HepG2 (cell line): ENCODE measurements around the gene EIF6. TPM values are rescaled to one million over a fixed set of nuclear protein-coding genes. Genes with fewer than 3 reads are reported as not detected.

Experiments used
- ATF4 ChIP-seq, 2 experiments: fragments of 450-650 bp in 1 of 2; sonication (generic) in 1 of 2; formaldehyde crosslinking; IDR thresholded peaks; 2 replicates each; pipeline versions ENCODE4 v1.5.0 to v1.8.0; 2020 to 2022; ENCODE audit warnings: mild to moderate bottlenecking in 1 of 2, missing genetic modification reagents in 1 of 2
- CENPT ChIP-seq: sonication (generic); formaldehyde crosslinking; IDR thresholded peaks from 2 replicates; pipeline ENCODE4 v1.8.0; 2022; ENCODE audit warnings: low read depth, mild to moderate bottlenecking, moderate library complexity, missing genetic modification reagents
- FLYWCH1 ChIP-seq: sonication (generic); formaldehyde crosslinking; IDR thresholded peaks from 2 replicates; pipeline ENCODE4 v1.8.1; 2023; ENCODE audit warnings: mild to moderate bottlenecking, missing genetic modification reagents
- HCFC1 ChIP-seq: fragments of 150-350 bp; IDR thresholded peaks from 2 replicates; pipeline ENCODE4 v1.6.1; 2014; ENCODE audit warnings: low read depth, low read length
- HMGA1 ChIP-seq: sonication (generic); formaldehyde crosslinking; conservative IDR thresholded peaks from 2 replicates; pipeline ENCODE4 v1.4.0; 2020; ENCODE audit warnings: missing genetic modification reagents
- NFIC ChIP-seq: IDR thresholded peaks from 2 replicates; pipeline ENCODE4 v1.6.1; 2012; ENCODE audit warnings: mild to moderate bottlenecking, low read length, inconsistent platforms
- PAF1 ChIP-seq: IDR thresholded peaks from 2 replicates; pipeline ENCODE4 v1.6.1; 2016; ENCODE audit warnings: missing genetic modification reagents, missing compliant biosample characterization
- RAD21 ChIP-seq: fragments of 450-650 bp; formaldehyde crosslinking; IDR thresholded peaks from 2 replicates; pipeline ENCODE4 v1.5.0; 2020; ENCODE audit warnings: mild to moderate bottlenecking
- TRIM22 ChIP-seq: fragments of 450-650 bp; IDR thresholded peaks from 2 replicates; pipeline ENCODE4 v1.6.1; 2017
- XBP1 ChIP-seq: sonication (generic); formaldehyde crosslinking; IDR thresholded peaks from 2 replicates; pipeline ENCODE4 v1.5.0; 2020; ENCODE audit warnings: missing genetic modification reagents
- ZC3H4 ChIP-seq: sonication (generic); formaldehyde crosslinking; IDR thresholded peaks from 2 replicates; pipeline ENCODE4 v1.4.0; 2020; ENCODE audit warnings: missing genetic modification reagents, borderline replicate concordance
- ZNF121 ChIP-seq: sonication (generic); formaldehyde crosslinking; IDR thresholded peaks from 2 replicates; pipeline ENCODE4 v1.5.0; 2020; ENCODE audit warnings: mild to moderate bottlenecking, missing genetic modification reagents
- ZNF276 ChIP-seq: sonication (generic); formaldehyde crosslinking; IDR thresholded peaks from 2 replicates; pipeline ENCODE4 v1.4.0; 2020; ENCODE audit warnings: mild to moderate bottlenecking, low read depth, missing genetic modification reagents
- ZNF282 ChIP-seq: fragments of 450-650 bp; IDR thresholded peaks from 2 replicates; pipeline ENCODE4 v1.6.1; 2018; ENCODE audit not compliant: partially characterized antibody
- ZNF530 ChIP-seq: sonication (generic); formaldehyde crosslinking; IDR thresholded peaks from 2 replicates; pipeline ENCODE4 v1.5.0; 2020; ENCODE audit warnings: low read depth, mild to moderate bottlenecking, missing genetic modification reagents
- ZNF570 ChIP-seq: sonication (generic); formaldehyde crosslinking; IDR thresholded peaks from 2 replicates; pipeline ENCODE4 v1.4.0; 2020; ENCODE audit warnings: mild to moderate bottlenecking, missing genetic modification reagents, borderline replicate concordance
- ZNF770 ChIP-seq: sonication (generic); formaldehyde crosslinking; IDR thresholded peaks from 2 replicates; pipeline ENCODE4 v1.5.0; 2020; ENCODE audit warnings: mild to moderate bottlenecking, missing genetic modification reagents
- ZNF841 ChIP-seq: sonication (generic); formaldehyde crosslinking; IDR thresholded peaks from 2 replicates; pipeline ENCODE4 v1.8.1; 2023; ENCODE audit warnings: missing genetic modification reagents, borderline replicate concordance
- ZSCAN22 ChIP-seq: sonication (generic); formaldehyde crosslinking; IDR thresholded peaks from 2 replicates; pipeline ENCODE4 v1.4.0; 2020; ENCODE audit warnings: mild to moderate bottlenecking, missing genetic modification reagents
- polyA plus RNA-seq, 8 experiments: library from polyadenylated mRNA; depleted of rRNA in 3 of 8; stranded (reverse) in 7 of 8; unstranded in 1 of 8; fragments of >200 nt; fragmentation: Illumina TruSeq in 4 of 8; extraction: Trizol in 4 of 8; gene quantifications; 2 replicates each; pipeline versions ENCODE4 v1.2.1 to v1.2.3, GENCODE V29; 2011 to 2016; ENCODE audit warnings: low read depth in 4 of 8, missing spikeins in 1 of 8, mixed read lengths in 1 of 8; ENCODE audit not compliant: insufficient read depth in 1 of 8
- total RNA-seq, 5 experiments: library from RNA; depleted of rRNA; stranded (reverse); fragments of >200 nt; fragmentation: Illumina TruSeq; extraction: Trizol; gene quantifications; 2 replicates each; pipeline ENCODE4 v1.2.3, GENCODE V29; 2016; ENCODE audit warnings: low read depth in 1 of 5
- TF ChIP-seq, protein P1 (sequence below): sonication (generic); formaldehyde crosslinking; IDR thresholded peaks from 2 replicates; pipeline ENCODE4 v1.4.0; 2020; ENCODE audit warnings: missing genetic modification reagents

The EIF6 gene
- total and polyA plus RNA-seq, 2 of the 13 experiments (the other 11 are each of a cell fraction or from before 2014, with no cell fraction given) = 462 to 466 TPM

GRCh38 chr20:35269055-35269781 lies 15.4 kb downstream of the EIF6 start (continued):
- TF ChIP-seq ZNF770 (CRISPR knock-in tag) (peak; percentile 80), ATF4 (CRISPR knock-in tag; IDR thresholded peaks at IDR 0.05) (no peak), ZNF282 (no peak), HMGA1 (CRISPR knock-in tag) (no peak), RAD21 (CRISPR knock-in tag) (peak; percentile 98), ZSCAN22 (no peak), CENPT (CRISPR knock-in tag) (no peak), FLYWCH1 (CRISPR knock-in tag) (no peak), TRIM22 (no peak), HCFC1 (no peak), ZC3H4 (CRISPR knock-in tag) (0 out of 2 replicates have a peak, but pooled peaks have one; percentile 56), ZNF841 (CRISPR knock-in tag) (no peak), ZNF530 (CRISPR knock-in tag) (no peak), PAF1 (CRISPR knock-in tag) (no peak), XBP1 (CRISPR knock-in tag) (no peak), ZNF121 (CRISPR knock-in tag) (peak; percentile 78), ZNF276 (no peak), NFIC (no peak), ZNF570 (CRISPR knock-in tag) (no peak)
- TF ChIP-seq, protein P1, sequence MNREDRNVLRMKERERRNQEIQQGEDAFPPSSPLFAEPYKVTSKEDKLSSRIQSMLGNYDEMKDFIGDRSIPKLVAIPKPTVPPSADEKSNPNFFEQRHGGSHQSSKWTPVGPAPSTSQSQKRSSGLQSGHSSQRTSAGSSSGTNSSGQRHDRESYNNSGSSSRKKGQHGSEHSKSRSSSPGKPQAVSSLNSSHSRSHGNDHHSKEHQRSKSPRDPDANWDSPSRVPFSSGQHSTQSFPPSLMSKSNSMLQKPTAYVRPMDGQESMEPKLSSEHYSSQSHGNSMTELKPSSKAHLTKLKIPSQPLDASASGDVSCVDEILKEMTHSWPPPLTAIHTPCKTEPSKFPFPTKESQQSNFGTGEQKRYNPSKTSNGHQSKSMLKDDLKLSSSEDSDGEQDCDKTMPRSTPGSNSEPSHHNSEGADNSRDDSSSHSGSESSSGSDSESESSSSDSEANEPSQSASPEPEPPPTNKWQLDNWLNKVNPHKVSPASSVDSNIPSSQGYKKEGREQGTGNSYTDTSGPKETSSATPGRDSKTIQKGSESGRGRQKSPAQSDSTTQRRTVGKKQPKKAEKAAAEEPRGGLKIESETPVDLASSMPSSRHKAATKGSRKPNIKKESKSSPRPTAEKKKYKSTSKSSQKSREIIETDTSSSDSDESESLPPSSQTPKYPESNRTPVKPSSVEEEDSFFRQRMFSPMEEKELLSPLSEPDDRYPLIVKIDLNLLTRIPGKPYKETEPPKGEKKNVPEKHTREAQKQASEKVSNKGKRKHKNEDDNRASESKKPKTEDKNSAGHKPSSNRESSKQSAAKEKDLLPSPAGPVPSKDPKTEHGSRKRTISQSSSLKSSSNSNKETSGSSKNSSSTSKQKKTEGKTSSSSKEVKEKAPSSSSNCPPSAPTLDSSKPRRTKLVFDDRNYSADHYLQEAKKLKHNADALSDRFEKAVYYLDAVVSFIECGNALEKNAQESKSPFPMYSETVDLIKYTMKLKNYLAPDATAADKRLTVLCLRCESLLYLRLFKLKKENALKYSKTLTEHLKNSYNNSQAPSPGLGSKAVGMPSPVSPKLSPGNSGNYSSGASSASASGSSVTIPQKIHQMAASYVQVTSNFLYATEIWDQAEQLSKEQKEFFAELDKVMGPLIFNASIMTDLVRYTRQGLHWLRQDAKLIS (CRISPR knock-in tag) = no peak
